Activated CD8-positive, alpha-beta memory T cell treated with anti-CD3 and anti-CD28 coated beads for 48 hours (primary cell): ENCODE results near the gene BACE2.
"Not testable (repeated sequence)": the region's sequence is repeated elsewhere in the genome, so short reads cannot be mapped to it uniquely, and the experiment has no call there.

Experiments used
- DNase-seq, 3 experiments: peaks; one replicate each; pipeline ENCODE4 v3.0.0-alpha.2; 2020; ENCODE audit warnings: low read depth in 2 of 3, low spot score in 2 of 3

The BACE2 gene

GRCh38 chr21:41260428-41260827, 92.5 kb downstream of the BACE2 start:
- no peak for DNase-seq

- DNase-seq: no peak
Measured at GRCh38 chr21:41267346-41267745, 99.4 kb downstream of the BACE2 start.

- no peak for DNase-seq
Measured at GRCh38 chr21:41269535-41269934, 101.6 kb downstream of the BACE2 start.

- no peak for DNase-seq
Measured at GRCh38 chr21:41277196-41277595, 109.2 kb downstream of the BACE2 start.

GRCh38 chr21:41277846-41278245, 109.9 kb downstream of the BACE2 start:
- no peak for DNase-seq

- DNase-seq: no peak
Measured at GRCh38 chr21:41280115-41280919, 112.4 kb downstream of the BACE2 start.

GRCh38 chr21:41282412-41282811, 114.5 kb downstream of the BACE2 start:
- no peak for DNase-seq

- no peak for DNase-seq
Measured at GRCh38 chr21:41283211-41283818, 115.4 kb downstream of the BACE2 start.

GRCh38 chr21:41289431-41289830, 121.5 kb downstream of the BACE2 start:
- DNase-seq: no peak

GRCh38 chr21:41290106-41290799, 122.3 kb downstream of the BACE2 start:
- no peak for DNase-seq

GRCh38 chr21:41294548-41295231, 126.7 kb downstream of the BACE2 start:
- no peak for DNase-seq

GRCh38 chr21:41295721-41296254, 127.8 kb downstream of the BACE2 start:
- DNase-seq: no peak

GRCh38 chr21:41302976-41303375, 135.0 kb downstream of the BACE2 start:
- no peak for DNase-seq

GRCh38 chr21:41304068-41304720, 136.2 kb downstream of the BACE2 start:
- no peak for DNase-seq

GRCh38 chr21:41307219-41307618, 139.3 kb downstream of the BACE2 start:
- DNase-seq: no peak

- DNase-seq: not testable (repeated sequence)
Measured at GRCh38 chr21:41313285-41314164, 145.6 kb downstream of the BACE2 start.

GRCh38 chr21:41315726-41316125, 147.8 kb downstream of the BACE2 start:
- DNase-seq: no peak

GRCh38 chr21:41316200-41317062, 148.5 kb downstream of the BACE2 start, which contains the start of gene FAM3B:
FAM3B (plus strand) TSS chr21:41316801; CDS start chr21:41316880, 79 bp downstream.
- no peak for DNase-seq

- DNase-seq: no peak
Measured at GRCh38 chr21:41317063-41317392, 149.1 kb downstream of the BACE2 start.
